ENCODE data around the gene NUP43.
"Not testable (repeated sequence)": the region's sequence is repeated elsewhere in the genome, so short reads cannot be mapped to it uniquely, and the experiment has no call there.

NUP43 gene

DNA sequence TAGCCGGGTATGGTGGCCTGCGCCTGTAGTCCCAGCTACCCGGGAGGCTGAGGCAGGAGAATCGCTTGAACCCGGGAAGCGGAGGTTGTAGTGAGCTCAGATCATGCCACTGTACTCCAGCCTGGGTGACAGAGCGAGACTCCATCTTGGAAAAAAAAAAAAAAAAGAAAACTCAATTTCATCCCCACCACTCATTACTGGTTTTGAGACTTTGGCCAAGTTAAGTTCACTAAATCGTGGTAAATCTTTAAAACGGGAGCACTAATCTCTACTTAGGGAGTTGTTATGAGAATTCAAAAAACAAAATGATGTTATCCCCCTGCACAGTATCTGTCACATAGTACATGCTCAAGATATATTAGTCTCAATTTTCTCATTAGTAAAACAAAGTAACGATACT, 1.1 kb downstream of the NUP43 start:
- DNase-seq = not testable (repeated sequence)

DNA sequence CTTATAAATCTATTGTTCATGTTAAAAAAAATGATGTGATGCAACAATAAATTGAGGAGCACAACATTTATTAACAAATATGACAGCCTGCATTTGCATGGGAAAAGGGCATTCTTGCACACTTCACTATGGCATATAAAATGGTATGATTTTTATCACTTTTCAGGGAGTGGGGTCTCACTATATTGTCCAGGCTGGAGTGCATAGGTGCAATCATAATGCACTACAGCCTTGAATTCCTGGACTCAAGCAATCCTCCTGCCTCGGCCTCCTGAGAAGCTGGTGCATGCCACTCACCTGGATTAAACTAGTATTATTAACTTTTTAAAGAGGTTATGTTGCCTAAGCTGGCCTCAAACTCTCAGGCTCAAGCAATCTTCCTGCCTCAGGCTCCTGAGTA, 11.4 kb downstream of the NUP43 start:
- no peak for DNase-seq

GRCh38 chr6:149733089-149733720, 13.1 kb downstream of the NUP43 start:
- no peak for DNase-seq

- DNase-seq = no peak
Observed at GRCh38 chr6:149729824-149730223, 16.5 kb downstream of the NUP43 start.

GRCh38 chr6:149728499-149729234, 17.7 kb downstream of the NUP43 start:
- no peak for DNase-seq

DNA sequence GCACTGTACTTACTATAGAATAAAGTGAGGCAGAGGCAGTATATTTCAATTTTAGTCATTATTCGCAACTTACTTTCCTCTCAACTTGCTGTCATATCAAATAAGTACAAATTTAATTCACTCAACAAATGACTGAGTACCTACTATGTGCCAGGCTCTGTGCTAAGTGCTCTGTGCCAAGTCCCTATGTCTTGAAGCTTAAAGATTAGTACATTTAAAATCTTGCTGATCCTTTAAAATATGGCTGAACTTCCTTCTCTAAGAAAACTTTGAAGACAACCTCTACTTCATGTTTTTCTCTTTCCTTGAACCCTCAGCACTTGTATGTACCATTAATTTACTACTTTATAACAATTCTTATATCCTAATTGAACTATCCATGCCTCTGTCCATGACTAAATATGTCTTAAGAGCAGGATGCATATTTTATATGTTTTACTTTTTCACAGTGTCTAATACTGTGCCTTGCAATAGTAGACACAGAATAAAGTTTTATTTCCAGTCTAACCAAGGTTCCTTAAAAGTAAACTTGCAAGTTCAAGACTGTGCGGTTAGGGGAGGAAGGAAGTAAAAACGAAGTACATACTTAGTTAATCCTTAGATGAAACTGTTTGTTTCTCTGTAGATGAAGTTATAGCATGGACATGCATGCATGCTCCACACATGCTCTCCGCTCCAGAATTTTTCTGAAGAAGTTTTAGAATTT, 18.4 kb downstream of the NUP43 start:
- DNase-seq = no peak

- DNase-seq = no peak
Observed at GRCh38 chr6:149725785-149726184, 20.5 kb downstream of the NUP43 start.

DNA sequence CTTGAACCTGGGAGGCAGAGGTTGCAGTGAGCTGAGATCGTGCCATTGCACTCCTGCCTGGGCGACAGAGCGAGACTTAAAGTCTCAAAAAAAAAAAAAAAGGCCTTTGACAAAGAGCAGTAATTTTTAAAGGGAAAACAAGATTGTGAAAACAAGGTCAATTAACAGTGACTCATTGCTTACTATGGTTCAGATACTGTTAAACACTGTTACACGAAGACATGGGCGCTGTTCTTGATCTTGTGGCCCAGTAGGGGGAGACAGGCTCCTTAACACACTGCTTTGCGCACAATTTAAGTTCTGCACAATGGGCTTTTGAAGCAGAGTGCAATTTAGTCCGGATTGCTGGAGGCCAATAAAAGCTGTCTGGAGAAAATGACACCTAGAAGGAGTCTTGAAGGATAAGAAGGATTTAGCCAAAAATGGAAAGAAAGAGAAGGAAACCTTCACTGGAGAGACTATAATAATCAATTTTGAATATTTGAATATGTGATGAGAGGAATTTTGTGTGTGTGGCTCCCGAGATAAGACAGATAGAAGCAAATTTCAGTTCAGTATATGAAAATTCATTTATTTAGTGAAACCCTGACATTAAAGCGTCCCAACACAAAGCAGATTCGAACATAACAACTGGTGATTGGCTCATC, 22.4 kb downstream of the NUP43 start:
- DNase-seq = no peak

DNA sequence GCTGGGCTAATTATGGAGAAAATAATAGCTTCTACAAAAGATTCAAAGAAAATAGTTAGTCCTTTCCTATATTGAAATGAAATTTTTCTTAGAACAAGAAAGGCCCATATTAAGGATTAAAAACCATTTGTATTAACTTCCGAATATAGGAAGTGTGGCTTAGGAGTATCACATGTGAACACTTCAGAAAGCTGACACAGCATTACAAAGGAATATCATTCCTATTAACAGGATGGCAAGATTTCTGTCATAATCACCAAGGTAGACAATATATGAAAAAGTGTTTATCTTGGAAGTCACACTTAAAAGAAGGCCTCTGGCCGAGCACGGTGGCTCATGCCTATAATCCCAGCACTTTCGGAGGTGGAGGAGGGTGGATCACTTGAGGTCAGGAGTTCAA, 23.1 kb downstream of the NUP43 start:
- no peak for DNase-seq

- DNase-seq = no peak
Observed at GRCh38 chr6:149719531-149719930, 26.8 kb downstream of the NUP43 start.

GRCh38 chr6:149717588-149718458, 28.5 kb downstream of the NUP43 start, which contains the start of gene LATS1:
Gene LATS1, minus strand, starts transcription at chr6:149718101. Its CDS starts 15,975 bp downstream, at chr6:149702126.
- peak; percentile 73 to 90 (median 88) for DNase-seq

DNA sequence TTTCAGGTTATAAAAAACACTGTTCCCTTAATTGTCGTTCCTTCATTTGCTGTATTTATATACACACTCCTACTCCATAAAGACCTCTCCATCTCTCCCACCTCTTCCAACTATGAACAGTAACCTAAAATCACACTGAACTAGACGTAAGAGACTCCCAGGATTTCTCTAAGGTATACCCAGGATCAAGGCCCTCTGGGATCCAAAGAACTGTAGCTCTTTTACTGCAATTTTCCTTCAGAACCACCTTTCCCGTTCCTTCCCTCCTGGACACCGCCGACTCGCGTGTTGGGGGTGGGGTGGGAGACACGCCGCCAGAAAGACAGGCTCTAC, 29.1 kb downstream of the NUP43 start:
- DNase-seq = no peak

GRCh38 chr6:149716181-149716963, 30.0 kb downstream of the NUP43 start:
- no peak for DNase-seq

DNA sequence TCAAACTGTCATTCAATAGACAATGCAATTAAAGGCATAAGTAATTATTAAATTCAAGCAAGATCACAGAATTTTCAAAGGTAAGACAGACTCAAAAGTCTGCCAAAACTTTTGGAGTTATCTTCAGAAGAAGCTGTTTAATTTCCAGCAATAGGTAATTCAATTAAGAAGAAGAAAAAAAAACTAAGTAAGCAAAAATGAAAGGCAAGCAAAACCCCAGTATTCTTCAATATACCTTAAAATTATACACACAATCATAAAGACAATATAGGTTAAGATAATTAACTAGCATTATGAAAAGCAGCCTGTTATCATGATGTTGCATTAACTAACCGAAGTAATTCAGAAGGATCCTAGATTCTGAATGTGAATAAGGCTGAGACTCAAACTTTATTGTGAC, 31.9 kb downstream of the NUP43 start:
- DNase-seq = no peak

DNA sequence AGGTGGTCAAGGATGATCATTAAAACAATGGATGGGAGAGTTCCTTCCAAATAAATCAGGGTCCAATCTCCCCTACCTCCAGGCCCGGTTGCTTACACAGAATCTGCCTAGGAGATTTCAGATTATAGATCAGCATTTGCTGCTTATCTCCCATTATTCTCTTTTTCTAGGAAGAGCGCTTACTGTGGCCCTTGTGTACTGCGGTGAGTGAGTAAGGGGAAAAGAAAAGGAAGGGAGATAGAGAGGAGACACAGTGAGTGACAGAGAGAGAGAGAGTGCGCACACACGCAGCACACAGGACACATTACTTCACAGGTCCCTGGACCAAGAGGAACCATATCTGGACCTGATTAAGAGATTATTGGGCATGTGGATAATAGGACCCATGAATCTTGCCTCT, 34.6 kb downstream of the NUP43 start:
- DNase-seq = no peak

DNA sequence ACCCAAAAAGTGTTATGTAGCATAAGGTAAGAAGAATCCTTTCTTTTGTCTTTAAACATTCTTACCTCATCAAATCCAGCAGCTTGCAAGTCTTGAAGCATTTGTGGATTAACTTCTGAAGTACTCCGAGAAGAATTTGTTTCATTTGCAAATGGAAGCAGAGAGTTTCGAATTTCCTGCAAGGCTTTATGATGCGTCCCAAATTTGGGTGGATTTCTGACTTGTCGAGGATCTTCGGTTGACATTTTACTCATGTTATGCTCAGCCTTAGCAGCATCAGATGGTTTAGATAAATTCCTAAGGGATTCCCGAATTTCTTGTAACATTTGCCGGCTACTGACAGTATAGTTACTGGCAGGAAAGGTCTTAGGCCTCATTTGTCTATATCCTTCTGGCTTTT, 44.6 kb downstream of the NUP43 start:
- DNase-seq = no peak

GRCh38 chr6:149699150-149699549, 47.2 kb downstream of the NUP43 start:
- DNase-seq = no peak

DNA sequence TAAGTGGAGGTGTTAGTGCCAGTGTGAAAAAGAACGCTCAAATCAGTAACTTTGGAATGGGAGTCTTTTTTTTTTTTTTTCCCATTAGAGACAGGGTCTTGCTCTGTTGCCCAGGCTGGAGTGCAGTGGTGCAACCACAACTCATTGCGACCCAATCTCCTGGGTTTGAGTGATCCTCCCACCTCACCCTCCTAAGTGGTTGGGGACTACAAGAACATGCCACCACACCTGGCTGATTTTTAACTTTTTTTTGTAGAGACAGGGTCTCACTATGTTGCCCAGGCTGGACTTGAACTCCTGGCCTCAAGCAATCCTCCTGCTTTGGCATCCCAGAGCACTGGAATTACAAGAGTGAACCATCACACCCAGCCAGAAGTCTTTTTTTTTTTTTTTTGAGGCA, 48.2 kb downstream of the NUP43 start:
- DNase-seq = no peak

- no peak for DNase-seq
Observed at GRCh38 chr6:149696901-149697300, 49.4 kb downstream of the NUP43 start.

DNA sequence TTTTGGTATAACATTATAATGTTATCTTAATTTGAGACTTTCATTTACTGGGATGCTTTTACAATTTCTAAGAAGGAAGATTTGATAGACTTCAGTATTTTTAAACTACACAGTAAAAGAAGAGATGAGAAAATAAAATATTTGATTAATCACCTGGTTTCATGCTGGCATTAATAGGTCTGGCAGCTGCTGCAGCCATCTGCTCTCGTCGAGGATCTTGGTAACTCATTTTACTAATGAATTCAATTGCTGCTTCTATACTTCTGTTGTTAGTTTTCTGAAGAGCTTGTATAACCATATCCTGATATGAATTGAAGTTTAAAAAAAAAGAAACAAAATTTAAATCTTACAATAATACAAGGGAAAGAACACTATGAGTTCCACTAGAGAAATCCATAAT, 51.4 kb downstream of the NUP43 start:
- DNase-seq = no peak

GRCh38 chr6:149691201-149691600, 55.1 kb downstream of the NUP43 start:
- DNase-seq = no peak

GRCh38 chr6:149686230-149686629, 60.1 kb downstream of the NUP43 start:
- no peak for DNase-seq

All from activated naive CD4-positive, alpha-beta T cell (primary cell).